CD4-positive, alpha-beta T cell treated with Interferon gamma for 1 hour (primary cell): ENCODE results near the gene BTF3L4.

ENCODE experiments used
- DNase-seq: peaks from one replicate; pipeline ENCODE4 v3.0.0-alpha.2; 2020

The BTF3L4 gene

DNA sequence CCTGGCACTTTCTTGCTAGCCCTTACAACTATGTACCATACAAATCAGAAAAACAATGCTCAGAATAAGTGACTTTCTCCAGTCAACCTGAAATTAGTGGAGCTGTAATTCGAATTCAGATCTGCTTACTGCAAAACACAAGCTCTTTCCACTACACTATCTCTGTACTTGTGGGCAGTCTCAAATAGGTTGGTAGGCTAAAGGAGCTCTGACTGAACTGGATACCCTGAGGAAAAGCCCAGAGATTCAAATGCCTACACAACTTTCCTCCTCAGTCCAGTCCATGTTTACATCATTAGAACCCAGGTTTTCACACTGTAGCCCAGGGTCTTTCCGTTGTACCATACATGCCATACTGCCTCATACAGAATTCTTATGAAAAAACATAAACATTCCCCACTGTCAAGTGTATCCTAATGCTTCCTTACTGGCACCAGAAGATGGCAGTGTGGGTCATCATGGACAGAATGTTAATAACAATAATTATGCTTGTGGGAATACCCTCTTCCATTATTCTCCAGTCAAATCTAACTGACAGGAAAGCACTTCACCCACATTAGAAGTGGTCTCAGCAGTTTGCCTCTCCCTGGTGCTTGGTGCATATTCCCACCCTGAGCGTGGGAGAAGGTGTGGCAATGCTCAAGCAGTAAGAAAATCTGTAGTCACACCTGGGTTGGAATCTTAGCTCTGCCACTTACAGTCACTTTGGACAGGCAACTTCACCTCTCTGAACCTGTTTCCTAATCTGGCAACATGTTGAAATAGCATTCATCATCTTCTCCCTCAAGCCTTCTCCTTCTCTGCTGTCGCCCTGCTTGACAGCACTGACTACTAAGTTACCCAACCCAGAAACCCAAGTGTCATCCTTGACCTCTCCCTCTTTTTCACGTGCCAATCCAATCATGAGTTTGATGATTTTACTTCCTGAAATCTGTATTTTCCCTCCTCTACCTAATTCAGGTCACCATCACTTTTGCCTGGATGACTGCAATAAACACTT lies 71.4 kb downstream of the BTF3L4 start:
- DNase-seq: peak; percentile 3

- peak; percentile 5 for DNase-seq
Measured at GRCh38 chr1:52139817-52140540, 83.9 kb downstream of the BTF3L4 start.
